Epithelial cell of esophagus (primary cell): ENCODE results near the gene DISC1.

Source experiments
- DNase-seq: peaks from one replicate; pipeline ENCODE4 v3.0.0; 2010; ENCODE audit warnings: low read depth
- H3K4me3 ChIP-seq: 2 replicates; pipeline ENCODE4 v1.5.1; 2011; ENCODE audit warnings: mild to moderate bottlenecking, low read length, control low read depth
- CTCF ChIP-seq: IDR thresholded peaks from 2 replicates; pipeline ENCODE4 v1.5.1; 2011; ENCODE audit warnings: low read depth, mild to moderate bottlenecking, low read length, control low read depth, inconsistent platforms; ENCODE audit not compliant: insufficient read depth; ENCODE audit errors: missing control alignments

DISC1 gene

DNA sequence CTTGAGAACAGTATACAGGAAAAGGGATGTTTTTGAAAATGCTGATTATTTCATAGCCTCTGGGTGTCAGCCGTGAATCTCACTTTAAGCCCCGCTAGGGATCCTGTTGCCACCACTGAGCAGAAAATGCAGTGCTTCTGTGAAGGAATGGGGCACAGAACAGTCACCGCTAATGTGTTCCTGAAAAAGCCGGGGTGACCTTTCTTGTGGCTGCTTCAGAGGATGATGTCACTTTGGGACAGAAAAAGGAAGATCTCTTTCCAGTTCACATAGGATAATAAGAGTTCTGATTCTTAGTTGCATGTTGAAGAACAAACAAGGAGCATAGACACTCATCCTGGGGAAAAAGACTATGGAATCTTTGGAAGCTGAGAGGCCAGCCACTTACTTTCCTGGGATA, 349.6 kb downstream of the DISC1 start:
- no peak for TF ChIP-seq CTCF
- DNase-seq, result no peak
- H3K4me3 ChIP-seq, result no peak overlapping the region

DNA sequence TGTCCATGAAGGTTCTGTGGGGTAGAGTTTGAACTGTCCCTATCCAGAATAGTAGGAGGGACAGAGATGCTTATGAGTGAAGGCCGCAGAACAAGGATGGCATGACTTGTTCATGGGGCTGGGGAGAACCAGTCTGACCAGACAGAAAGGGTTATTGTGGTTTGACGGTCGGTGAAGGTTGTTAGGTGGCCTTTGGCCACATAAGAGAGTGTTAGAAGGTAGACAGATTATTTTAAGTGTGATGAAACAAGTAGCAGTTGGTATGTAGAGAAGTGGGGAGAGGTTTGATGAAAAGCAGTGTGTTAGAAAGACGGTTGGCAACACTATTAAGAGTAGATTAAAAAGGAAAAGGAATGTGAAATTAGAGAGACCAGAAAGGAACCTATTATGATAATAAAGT, 355.1 kb downstream of the DISC1 start:
- no peak for TF ChIP-seq CTCF
- DNase-seq, result no peak

GRCh38 chr1:231982871-231983587, 356.4 kb downstream of the DISC1 start:
- no peak for DNase-seq
- H3K4me3 ChIP-seq, result no peak overlapping the region
- no peak for TF ChIP-seq CTCF

More for the DNA sequence above, 355.1 kb downstream of the DISC1 start:
- no peak overlapping the region for H3K4me3 ChIP-seq

DNA sequence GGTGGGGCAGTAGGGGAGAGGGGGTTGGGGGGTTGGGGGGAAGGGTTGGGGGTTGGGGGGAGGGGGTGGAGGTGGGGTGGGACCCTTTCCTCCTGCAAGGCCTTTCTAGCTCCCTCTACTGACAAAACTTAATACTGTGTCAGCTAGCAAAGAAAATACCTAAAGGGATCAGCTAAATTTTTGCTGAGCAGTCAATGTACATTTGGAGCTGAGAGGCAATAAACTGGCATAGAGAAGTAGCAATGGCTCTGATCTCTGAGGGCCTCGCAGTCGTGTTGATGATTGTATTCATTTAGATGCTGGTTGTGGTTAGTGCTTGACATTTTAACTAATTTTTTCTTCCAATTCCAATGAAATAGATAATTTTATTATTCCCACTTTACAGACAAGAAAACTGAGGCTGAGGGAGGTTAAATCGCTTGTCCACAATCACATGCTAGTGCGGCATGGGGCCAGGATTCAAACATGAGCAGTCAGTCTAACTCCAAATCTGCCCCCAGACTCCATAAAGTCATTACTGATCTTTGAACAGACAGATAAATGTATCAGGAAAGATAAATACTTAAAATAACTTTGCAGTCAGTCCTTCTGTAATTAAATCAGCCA, 357.1 kb downstream of the DISC1 start:
- TF ChIP-seq CTCF, result no peak
- no peak overlapping the region for H3K4me3 ChIP-seq
- no peak for DNase-seq

- H3K4me3 ChIP-seq, result no peak overlapping the region
- no peak for DNase-seq
- TF ChIP-seq CTCF, result no peak
These were observed 358.9 kb downstream of the DISC1 start for GRCh38 chr1:231985296-231986023.

DNA sequence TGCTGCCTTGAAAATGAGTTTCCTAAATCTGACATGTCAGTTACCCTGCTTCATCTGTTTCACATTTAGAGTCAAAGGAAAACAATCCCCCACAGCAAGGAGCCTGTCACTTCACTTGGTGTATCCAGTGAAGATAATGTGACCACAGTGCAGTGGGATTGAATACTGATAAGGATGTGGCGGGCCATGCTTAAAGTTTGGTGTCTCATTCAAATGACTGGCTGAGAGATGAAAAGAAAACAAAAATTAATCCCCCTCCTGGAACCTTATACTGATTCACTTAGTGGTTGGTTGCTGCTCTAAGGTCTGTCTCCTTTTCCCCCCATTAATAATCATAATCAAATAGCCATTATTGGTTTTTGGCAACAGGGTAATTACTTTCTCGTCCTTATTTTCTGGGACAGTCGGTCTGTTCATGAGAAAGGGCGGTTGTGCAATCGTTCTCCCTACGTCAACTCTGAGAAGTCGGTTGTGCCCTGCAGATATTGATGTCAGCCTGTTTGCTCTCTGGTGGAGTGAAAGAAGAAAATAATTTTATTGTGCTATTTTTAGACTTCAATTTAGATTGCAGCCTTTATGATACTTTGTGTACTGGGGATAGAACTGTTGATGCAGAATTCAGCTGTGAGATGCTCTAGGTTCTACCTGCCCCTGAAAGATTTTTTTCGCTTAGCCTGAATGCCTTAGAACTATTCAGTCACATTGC, 360.2 kb downstream of the DISC1 start:
- peak; percentile 78 for DNase-seq
- TF ChIP-seq CTCF, result no peak
- H3K4me3 ChIP-seq, result no peak overlapping the region
